ENCODE measurements around the gene ABCA13.
"Not testable (repeated sequence)": the region's sequence is repeated elsewhere in the genome, so short reads cannot be mapped to it uniquely, and the experiment has no call there.

Gene ABCA13, protein sequence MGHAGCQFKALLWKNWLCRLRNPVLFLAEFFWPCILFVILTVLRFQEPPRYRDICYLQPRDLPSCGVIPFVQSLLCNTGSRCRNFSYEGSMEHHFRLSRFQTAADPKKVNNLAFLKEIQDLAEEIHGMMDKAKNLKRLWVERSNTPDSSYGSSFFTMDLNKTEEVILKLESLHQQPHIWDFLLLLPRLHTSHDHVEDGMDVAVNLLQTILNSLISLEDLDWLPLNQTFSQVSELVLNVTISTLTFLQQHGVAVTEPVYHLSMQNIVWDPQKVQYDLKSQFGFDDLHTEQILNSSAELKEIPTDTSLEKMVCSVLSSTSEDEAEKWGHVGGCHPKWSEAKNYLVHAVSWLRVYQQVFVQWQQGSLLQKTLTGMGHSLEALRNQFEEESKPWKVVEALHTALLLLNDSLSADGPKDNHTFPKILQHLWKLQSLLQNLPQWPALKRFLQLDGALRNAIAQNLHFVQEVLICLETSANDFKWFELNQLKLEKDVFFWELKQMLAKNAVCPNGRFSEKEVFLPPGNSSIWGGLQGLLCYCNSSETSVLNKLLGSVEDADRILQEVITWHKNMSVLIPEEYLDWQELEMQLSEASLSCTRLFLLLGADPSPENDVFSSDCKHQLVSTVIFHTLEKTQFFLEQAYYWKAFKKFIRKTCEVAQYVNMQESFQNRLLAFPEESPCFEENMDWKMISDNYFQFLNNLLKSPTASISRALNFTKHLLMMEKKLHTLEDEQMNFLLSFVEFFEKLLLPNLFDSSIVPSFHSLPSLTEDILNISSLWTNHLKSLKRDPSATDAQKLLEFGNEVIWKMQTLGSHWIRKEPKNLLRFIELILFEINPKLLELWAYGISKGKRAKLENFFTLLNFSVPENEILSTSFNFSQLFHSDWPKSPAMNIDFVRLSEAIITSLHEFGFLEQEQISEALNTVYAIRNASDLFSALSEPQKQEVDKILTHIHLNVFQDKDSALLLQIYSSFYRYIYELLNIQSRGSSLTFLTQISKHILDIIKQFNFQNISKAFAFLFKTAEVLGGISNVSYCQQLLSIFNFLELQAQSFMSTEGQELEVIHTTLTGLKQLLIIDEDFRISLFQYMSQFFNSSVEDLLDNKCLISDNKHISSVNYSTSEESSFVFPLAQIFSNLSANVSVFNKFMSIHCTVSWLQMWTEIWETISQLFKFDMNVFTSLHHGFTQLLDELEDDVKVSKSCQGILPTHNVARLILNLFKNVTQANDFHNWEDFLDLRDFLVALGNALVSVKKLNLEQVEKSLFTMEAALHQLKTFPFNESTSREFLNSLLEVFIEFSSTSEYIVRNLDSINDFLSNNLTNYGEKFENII (N-terminal part only)

DNA sequence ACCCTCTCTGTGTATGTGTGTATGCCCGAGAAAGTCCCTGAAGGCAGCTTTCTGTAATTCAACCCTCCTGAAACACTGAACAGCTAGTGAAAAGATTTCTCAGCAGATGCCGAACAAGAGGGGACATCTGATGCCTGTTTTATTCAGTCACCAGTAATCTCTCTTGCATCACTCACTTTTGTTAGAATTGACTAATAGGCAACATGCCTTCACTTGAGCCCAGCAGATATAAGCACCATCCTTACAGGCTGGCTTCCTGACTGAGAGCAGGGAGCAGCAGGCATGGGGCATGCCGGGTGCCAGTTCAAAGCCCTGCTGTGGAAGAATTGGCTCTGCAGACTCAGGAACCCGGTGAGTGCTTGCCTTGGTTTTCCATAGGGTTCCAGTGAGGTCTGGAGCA is at the start of gene ABCA13:
TSS of gene ABCA13 (plus strand) at position 257 of the 400 bp plus-strand sequence. CDS start at position 283, 26 bp downstream.
- DNase-seq (ENCODE audit: low read depth in 3 of 3) = no peak

DNA sequence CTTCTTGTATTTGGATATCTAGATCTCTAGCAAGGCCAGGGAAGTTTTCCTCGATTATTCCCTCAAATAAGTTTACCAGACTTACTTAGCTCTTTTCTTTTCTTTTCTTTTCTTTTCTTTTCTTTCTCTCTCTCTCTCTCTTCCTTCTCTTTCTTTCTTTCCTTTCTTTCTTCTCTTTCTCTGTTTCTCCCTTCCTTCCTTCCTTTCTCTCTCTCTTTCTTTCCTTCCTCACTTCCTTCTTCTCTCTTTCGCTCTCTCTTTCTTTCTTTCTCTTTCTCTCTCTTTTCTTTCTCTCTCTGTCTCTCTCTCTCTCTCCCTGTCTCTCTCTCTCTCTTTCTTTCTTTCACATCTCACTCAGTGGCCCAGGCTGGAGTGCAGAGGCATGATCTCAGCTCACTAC is 45.2 kb upstream of the ABCA13 start:
- DNase-seq (ENCODE audit: low read depth in 3 of 3) = no peak

DNA sequence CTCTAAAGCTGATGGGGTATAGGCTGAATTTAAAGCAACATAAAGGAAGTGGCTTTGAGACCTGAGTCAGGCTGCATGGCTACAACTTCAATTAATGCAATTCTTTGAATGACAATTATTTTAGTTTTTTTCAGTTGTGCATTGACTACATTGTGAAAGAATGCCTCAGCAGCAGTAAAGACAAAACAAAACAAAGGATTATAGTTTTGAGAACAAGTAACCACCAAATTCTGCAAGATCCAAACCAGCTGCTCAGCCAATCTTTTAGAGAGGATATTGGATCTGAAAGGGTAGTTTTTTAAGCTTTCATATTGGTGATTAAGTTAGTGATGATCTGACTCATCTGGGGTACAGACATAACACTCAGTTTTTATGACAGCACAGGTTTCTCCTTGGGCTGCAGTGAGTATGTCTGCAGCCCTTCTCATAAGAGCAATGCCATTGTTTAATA is 40.6 kb upstream of the ABCA13 start:
- DNase-seq (ENCODE audit: low read depth in 3 of 3) = no peak

DNA sequence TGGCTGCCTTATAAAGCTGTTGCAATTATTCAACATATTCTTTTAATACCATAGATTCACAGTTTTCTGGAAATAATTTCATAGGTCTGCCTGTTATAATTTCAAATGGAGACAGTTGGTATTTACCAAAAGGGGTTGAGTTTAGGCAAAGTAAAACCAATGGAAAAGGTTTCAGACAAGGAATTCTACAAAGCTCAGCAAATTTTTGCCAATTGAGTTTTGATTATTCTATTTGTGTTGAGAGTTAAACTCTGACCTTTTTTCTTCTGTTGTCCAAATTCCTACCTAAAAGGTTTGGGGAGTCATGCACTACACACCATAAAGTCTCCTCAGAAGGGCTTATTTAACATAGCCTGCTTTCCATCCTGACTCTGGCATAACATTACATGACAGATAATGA is 38.5 kb upstream of the ABCA13 start:
- no peak for DNase-seq (ENCODE audit: low read depth in 3 of 3)

DNA sequence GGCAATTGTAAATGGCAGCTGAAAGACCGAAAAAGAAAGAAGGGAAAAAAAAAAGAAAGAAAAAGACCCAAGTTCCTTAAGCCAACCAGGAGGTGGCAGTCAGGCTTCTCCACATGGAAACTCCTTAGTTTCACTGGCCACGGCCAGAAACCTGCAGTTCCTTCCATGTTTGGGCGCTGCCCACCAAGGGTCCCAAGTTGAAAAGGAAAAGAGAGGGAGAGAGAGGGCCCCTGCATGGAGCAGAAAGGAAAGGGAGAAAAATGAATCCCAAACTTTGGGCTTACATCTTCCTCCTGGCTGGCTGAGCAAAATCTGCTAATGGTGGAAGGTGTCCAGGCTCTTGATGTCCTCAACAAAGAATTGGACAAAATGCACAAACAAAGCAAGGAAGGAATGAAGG is 31.8 kb upstream of the ABCA13 start:
- no peak for DNase-seq (ENCODE audit: low read depth in 3 of 3)

DNA sequence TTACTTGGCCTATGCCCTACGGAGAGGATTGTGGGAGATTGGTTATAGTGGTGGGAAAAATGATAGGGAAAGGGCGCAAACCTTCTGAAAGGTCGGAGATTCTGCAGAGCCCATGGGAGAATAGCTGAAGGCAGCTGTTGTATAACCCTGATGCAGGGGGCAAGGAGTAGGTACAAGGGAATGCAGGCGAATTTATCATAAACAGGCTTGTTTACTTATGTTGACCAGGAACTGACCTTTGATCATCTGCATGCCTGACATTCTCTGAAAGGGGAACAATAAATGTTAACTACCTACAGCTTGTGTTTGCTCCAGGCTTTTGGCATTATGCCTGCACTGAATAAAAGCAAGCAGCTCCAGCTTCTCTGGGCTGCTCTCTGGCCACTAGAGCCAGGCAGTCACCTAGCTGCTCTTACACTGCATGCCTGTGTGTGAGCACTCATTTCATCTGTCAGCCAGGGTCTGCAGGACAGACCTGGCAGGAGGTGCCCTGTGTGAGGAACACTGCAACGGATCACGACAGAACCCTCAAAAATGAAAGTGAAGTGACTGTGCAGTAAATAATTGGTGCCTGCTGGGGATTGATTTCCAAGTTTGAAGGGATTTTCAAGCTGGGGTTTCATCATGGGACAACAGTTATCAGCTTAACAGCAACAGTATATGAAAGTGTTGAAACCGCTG is 31.1 kb upstream of the ABCA13 start:
- DNase-seq (ENCODE audit: low read depth in 3 of 3) = no peak

DNA sequence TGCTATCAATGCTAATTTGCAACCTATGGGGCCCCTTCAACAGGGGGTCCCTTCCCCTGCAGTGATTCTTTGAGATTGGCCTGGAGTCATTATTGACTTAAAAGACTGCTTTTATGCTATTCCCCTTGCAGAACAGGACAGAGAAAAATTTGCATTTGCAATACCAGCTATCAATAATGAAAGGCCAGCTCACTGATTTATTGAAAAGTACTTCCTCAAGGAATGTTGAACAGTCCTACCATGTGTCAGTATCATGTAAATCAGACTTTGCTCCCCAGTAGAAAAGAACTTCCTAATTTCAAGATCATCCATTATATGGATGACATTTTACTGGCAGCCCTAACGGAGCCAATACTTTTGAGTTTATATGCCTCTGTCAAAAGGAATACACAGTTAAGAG is 29.7 kb upstream of the ABCA13 start:
- no peak for DNase-seq (ENCODE audit: low read depth in 3 of 3)

DNA sequence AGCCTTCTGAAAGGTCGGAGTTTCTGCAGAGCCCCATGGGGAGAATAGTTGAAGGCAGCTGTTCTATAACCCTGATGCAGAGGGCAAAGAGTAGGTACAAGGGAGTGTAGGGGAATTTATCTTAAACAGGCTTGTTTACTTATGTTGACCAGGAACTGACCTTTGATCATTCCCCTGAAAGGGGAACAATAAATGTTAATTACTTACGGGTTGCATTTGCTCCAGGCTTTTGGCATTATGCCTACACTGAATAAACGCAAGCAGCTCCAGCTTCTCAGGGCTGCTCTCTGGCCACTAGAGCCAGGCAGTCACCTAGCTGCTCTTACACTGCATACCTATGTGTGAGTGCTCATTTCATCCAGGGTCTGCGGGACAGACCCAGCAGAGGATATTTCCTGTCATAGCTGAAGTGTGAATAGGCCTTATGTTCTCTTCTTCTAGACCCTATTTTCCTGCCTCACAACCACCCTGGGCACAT is 26.9 kb upstream of the ABCA13 start:
- no peak for DNase-seq (ENCODE audit: low read depth in 3 of 3)

DNA sequence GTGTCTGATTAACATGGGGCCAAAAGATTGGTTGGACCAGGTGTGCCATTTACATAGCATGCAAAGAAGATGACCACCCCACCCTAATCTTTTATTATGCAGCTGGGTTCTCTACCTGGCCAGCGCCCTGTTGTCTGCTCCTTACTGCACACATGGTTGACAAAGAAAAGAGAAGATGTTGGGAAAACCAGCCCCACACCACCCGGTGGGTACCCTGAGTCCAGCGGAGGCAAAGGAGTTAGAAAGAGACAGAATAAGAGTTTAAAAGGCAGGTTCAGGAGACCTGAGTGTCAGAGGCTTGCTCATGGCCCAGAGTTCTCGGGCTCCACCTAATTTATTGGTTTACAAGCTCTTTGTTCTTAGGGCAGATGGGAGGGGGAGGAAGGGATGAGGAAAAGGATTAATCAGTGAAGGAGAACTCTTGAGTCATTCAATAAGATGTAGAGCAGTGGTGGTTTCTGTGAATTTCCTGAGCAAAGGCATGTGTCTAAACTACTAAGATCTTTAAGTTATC is 24.1 kb upstream of the ABCA13 start:
- no peak for DNase-seq (ENCODE audit: low read depth in 3 of 3)

DNA sequence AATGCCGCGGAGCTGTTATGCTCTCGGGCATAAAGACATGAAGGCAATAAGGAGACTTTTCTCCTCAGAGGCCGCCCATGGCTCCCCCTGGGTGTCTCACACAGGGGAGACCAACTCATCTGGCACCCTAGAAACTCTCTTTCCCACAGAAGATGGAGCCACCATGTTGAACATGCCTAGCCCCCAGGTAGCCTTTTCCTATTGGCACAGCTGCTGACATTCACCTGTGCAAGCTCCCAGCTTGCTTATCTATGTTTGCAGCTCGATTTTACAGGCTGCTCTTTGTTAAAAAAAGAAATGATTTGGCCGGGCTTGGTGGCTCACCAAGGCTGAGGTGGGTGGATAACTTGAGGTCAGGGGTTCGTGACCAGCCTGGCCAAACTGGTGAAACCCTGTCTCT is 23.6 kb upstream of the ABCA13 start:
- DNase-seq (ENCODE audit: low read depth in 3 of 3) = not testable (repeated sequence)

DNA sequence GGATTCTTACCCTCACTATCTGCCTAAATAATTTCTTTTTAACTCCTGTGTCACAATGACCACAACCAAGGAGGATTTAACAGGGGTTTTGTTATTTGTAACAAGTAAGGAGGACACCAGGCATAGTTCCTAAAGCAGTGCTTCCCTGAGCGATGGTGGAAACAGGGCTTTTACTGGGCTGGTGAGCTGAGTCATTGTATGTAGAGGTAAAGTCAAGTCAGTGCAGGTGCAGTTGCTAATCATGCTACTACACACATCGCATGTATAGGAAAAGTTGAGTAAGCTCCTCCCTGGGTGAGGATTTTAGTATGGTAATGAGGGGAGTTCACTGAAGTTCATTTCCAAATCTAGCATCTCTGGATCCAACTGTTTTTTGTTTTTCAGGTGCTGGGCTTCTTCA is 22.9 kb upstream of the ABCA13 start:
- no peak for DNase-seq (ENCODE audit: low read depth in 3 of 3)

DNA sequence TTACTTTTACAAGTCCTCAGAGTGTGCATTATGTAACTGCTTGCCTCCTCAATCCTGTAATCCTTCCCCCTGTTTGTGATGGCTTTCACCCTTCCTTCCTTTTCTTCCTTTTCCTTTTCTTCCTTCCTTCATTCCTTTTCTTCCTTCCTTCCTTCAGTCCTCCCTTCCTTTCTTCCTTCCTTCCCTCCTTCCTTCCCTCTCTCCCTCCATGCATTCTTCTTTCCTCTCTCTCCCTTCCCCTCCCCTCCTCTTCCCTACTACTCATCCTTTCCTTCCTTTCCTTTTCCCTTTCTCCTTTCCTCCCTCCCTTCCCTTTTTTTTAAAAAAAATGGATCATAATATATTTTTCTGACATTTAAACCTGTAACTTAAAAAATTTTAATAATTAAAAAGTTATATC is 22.2 kb upstream of the ABCA13 start:
- DNase-seq (ENCODE audit: low read depth in 3 of 3) = no peak

DNA sequence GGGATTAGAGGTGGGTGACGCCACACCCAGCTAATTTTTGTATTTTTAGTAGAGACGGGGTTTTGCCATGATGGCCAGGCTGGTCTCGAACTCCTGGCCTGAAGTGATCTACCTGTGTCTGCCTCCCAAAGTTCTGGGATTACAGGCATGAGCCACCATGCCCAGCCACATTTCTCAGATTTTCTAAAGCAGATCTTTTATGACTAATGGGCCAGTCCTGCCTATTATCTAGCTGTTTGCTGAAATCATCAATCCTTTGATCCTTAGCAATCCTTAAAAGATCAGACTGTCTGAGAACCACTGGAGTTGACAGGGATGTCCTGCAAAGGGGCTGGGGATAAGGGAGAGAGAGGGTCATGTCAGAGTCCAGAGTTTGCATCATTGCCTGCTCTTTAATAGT is 21.2 kb upstream of the ABCA13 start:
- DNase-seq (ENCODE audit: low read depth in 3 of 3) = no peak

DNA sequence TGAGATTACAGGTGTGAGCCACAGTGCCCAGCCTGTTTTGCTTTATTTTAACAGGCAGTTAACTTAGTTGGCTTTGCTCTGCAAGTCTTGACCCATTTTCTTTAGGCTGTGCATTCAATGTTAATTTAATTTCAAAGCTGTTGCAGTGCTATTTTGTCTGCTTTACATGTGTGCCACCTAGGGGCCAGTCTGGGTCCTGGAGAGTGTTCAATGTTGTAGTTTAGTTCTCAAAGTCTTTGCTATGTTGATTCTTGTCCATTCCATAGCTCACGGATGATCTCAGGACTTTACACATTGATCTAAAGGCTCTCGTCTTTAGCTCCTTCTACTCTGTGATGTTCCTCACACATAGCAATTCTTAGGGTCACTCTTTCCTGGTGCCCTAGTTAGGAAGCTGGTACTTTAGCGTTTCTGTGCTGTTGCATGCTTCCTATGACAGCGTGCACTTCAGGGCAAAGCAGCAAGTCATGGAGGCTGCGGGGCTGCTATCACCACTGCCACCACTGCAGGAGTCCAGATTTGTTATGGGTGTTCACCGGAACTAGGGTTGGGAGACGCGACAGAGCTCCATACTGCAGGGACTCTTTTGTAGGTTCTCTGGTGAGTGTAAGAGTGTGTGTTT is 16.4 kb upstream of the ABCA13 start:
- DNase-seq (ENCODE audit: low read depth in 3 of 3) = peak in 1 of 3 experiments; percentile 16

DNA sequence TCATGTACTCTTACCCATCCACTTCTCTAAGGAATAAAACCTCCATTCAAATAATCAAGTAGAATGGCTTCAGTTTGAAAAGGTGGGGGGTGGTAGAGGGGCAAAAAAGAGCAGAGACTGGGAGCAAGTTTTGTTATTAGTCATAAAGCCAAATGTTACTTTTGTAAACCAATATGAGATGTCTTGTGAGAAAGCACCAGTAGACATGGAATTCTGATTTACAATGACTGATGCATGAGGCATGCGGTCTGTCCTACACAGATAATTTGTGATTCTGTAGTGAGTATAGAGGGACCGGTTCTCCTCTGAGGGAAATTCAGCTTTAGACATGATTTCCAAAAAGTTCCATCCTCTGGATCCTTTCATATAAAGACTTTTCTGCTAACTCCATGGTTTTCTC is 12.9 kb upstream of the ABCA13 start:
- DNase-seq (ENCODE audit: low read depth in 3 of 3) = no peak

DNA sequence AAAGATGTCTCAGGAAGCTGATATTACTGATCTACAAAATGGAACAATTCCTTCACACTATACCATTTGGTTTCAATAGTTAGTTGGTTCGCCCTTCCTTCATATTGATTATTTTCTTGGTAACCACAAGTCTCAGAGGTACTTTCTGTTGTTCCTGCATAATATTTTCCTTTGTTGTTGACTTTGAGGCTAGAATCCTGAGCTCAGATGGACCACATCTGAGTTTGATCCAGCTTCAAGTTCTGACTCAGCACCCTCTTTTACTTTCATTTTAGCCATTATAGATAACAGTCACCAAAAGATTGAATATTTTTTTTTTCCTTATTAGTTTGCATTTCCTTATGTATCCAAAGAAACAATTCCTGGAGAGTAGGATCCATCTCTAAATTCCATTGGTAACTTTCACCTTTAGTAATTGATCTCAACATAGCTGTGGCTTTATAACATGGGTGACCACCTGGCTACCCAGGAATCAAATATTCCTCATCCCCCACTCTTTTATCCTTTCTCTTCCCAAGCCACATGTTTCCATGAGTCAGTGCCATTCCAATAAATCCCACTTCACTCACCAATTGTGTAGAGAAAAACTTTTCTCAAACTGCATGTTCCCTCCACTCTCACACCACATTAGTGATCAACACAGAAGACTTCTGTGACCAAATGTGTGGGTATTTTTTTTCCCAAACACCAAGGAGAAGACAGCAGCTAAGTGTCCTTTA is 9.7 kb upstream of the ABCA13 start:
- DNase-seq (ENCODE audit: low read depth in 3 of 3) = no peak

DNA sequence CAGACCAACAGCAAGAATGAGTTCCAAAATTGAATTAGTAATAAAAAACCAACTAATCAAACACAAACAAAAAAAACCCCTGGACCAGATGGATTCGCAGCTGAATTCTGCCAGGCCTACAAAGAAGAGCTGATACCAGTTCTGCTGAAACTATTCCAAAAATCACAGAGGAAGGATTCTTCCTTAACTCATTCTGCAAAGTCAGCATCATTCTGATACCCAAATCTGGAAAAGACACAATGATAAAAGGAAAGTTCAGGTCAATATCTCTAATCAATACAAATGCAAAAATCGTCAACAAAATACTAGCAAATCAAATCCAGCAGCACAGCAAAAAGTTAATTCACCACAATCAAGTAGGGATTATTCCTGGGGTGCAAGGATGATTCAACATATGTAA is 6.1 kb upstream of the ABCA13 start:
- DNase-seq (ENCODE audit: low read depth in 3 of 3) = no peak

DNA sequence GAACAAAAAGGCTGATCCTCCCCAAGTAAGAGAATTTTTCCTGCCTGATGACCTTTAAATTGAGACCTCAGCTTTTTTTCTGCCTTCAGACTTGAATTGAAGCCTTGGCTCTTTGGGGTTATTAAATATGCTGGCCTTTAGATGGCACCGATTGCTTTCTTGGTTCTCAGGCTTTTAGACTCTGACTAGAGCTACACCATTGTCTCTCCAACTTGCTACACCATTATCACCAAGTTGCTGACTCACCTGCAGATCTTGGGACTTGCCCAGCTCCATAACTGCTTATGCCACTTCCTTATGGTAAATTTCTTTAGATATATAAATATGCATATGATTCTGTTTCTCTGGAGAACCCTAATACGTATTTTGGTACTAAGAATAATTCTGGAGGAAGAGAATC is 3.1 kb upstream of the ABCA13 start:
- no peak for DNase-seq (ENCODE audit: low read depth in 3 of 3)

DNA sequence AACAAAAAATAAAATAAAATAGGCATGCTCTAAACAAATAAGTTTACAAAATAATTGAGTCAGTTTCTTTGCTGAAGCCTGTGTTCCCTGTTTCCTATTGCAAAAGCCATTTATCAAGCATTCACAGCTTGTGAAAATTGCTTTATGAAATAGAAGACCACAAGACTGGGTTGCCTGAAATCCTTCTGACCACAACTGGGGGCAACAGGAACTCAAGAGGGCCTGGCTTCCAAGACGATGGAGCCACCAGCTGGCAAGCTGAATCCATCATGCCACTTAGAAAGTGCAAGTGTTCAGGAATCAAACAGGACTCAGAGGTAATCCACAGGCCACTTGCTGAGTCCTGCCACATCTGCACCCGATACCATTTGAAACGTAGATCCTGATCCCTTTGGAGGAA is 752 bp upstream of the ABCA13 start:
- no peak for DNase-seq (ENCODE audit: low read depth in 3 of 3)

DNA sequence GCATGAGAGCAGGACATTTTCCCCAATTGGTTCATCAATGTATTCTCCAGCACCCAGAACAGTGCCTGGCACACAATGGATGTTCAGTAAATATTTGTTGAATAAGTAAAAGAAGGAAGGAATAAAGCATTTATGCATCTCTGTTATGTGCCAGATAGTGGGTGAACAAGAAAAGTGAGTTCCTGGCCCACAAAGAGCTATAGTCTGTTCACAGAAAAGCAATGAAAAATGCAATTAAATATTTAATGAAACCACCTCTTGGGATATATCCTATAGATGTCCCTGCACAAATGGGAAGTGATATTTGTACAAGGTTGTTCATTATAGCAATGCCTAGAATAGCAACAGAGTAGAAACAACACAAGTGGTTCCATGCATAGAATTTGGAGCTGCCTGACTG is 2.1 kb downstream of the ABCA13 start:
- DNase-seq (ENCODE audit: low read depth in 3 of 3) = no peak
